ENCODE results near the gene CFHR4. TPM values are rescaled to one million over a fixed set of nuclear protein-coding genes. Genes with fewer than 3 reads are reported as not detected.
"Not testable (repeated sequence)": the region's sequence is repeated elsewhere in the genome, so short reads cannot be mapped to it uniquely, and the experiment has no call there.

Gene CFHR4
- total RNA-seq, 1 experiment from 2014 or later = not detected

DNA sequence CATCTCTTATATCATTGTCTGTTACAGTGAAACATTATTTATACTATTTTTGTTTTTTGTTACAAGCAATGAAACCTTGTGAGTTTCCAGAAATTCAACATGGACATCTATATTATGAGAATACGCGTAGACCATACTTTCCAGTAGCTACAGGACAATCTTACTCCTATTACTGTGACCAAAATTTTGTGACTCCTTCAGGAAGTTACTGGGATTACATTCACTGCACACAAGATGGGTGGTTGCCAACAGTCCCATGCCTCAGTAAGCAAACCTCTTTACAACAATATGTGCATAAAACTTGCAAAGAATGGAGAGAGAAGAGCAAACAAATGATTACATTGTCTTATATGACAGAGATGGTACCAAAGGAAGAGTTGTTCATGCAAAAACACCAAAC is 22.4 kb downstream of the CFHR4 start:
- H3K79me2 ChIP-seq (ENCODE audit: low read depth) = no peaks in the 10 kb centered on the region
- no peaks in the 10 kb centered on the region; the same call in 1 of the 2 replicates for H3K9me2 ChIP-seq (ENCODE audit: insufficient read depth)
- BruUV-seq (replicated peaks) = no TSS peak
- no peaks in the 10 kb centered on the region for H3F3A ChIP-seq (ENCODE audit: insufficient read depth, low read depth)
- no peaks in the 10 kb centered on the region for H4K20me1 ChIP-seq (ENCODE audit: insufficient read depth)
- H3K4me1 ChIP-seq (replicated peaks; ENCODE audit: insufficient read depth) = no peaks in the 10 kb centered on the region
- H3K27ac ChIP-seq = no peak overlapping the region
- H3K4me2 ChIP-seq = no peak overlapping the region
- no peaks in the 10 kb centered on the region for H3K9me3 ChIP-seq (ENCODE audit: insufficient read depth, low read depth)
- POLR2A ChIA-PET (ENCODE audit: unreplicated experiment) = interaction anchor here (0.6 to 0.7 kb wide), 2 partner anchors 117 to 137 kb away, joined by 3 read pairs; no protein-coding TSS in a partner anchor
- TF ChIP-seq EZH2 (IDR thresholded peaks at IDR 0.05; ENCODE audit: low read depth) = no peak
- TF ChIP-seq, protein P1, sequence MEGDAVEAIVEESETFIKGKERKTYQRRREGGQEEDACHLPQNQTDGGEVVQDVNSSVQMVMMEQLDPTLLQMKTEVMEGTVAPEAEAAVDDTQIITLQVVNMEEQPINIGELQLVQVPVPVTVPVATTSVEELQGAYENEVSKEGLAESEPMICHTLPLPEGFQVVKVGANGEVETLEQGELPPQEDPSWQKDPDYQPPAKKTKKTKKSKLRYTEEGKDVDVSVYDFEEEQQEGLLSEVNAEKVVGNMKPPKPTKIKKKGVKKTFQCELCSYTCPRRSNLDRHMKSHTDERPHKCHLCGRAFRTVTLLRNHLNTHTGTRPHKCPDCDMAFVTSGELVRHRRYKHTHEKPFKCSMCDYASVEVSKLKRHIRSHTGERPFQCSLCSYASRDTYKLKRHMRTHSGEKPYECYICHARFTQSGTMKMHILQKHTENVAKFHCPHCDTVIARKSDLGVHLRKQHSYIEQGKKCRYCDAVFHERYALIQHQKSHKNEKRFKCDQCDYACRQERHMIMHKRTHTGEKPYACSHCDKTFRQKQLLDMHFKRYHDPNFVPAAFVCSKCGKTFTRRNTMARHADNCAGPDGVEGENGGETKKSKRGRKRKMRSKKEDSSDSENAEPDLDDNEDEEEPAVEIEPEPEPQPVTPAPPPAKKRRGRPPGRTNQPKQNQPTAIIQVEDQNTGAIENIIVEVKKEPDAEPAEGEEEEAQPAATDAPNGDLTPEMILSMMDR (conservative IDR thresholded peaks at IDR 0.05) = no peak
- CTCF ChIA-PET = no interaction called here
- no peak overlapping the region for H3K4me3 ChIP-seq
- no peak overlapping the region; the same call in 1 of the 2 replicates for H2AFZ ChIP-seq
- no peak for DNase-seq
- H3K36me3 ChIP-seq (ENCODE audit: low read depth) = no peaks in the 10 kb centered on the region
- intact Hi-C loops (cut with micrococcal nuclease; ENCODE audit: unreplicated experiment) = no loop called here
- H3K27me3 ChIP-seq (ENCODE audit: insufficient read depth, low read depth) = no peaks in the 10 kb centered on the region

DNA sequence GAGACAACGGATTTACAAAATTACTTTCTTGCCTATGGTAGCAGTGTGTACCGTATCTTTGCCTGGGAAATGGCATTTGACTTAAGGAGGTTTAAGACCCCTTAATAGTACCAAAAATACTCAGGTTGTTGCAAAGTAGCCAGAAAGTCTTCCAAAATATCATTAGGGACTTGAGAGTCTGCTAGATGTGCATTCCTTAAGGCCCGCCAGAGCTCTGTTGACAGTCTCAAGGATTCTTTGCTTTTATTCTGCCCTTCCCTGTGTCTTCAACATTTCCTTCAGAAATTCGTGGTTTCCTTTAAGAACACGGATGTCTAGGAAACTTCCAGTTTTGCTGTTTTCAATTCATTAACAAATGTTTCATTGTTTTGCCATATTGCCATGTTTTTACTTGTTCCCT is 24.4 kb downstream of the CFHR4 start:
- H3K9me3 ChIP-seq (ENCODE audit: insufficient read depth, low read depth); H2AFZ ChIP-seq; H3K36me3 ChIP-seq (ENCODE audit: low read depth); H3K27me3 ChIP-seq (ENCODE audit: insufficient read depth, low read depth); DNase-seq; H3K79me2 ChIP-seq (ENCODE audit: low read depth); CTCF ChIA-PET; H3K27ac ChIP-seq; H3K4me3 ChIP-seq; H3K4me2 ChIP-seq; H3F3A ChIP-seq (ENCODE audit: insufficient read depth, low read depth); intact Hi-C loops (cut with micrococcal nuclease; ENCODE audit: unreplicated experiment); H3K4me1 ChIP-seq (replicated peaks; ENCODE audit: insufficient read depth); POLR2A ChIA-PET (ENCODE audit: unreplicated experiment); H4K20me1 ChIP-seq (ENCODE audit: insufficient read depth); BruUV-seq (replicated peaks); H3K9me2 ChIP-seq (ENCODE audit: insufficient read depth): not testable (repeated sequence)

DNA sequence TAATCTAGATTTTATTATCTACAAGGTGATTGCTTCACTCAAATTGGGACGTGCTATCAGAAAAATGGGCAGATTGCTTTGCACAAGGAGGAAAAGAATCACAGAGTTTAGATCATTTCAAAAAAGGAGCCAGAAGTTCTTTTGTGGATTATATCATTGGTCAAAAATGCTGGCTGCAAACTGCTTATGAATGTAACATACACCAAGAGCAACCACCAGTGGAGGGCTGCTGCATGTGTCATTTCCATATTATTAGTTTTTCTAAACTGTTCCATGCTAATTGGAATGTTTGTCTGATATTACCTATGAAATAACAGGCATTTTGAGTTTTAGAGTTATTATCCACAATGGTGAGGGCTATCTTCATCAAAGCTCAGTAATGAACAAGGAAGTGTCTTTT is 39.0 kb downstream of the CFHR4 start:
- POLR2A ChIA-PET (ENCODE audit: unreplicated experiment); H3K4me2 ChIP-seq; H3K27me3 ChIP-seq (ENCODE audit: insufficient read depth, low read depth); H2AFZ ChIP-seq; DNase-seq; H3K9me2 ChIP-seq (ENCODE audit: insufficient read depth); BruUV-seq (replicated peaks); H3K36me3 ChIP-seq (ENCODE audit: low read depth); CTCF ChIA-PET; H3K4me1 ChIP-seq (replicated peaks; ENCODE audit: insufficient read depth); H3K79me2 ChIP-seq (ENCODE audit: low read depth); H3K4me3 ChIP-seq; H3F3A ChIP-seq (ENCODE audit: insufficient read depth, low read depth); H4K20me1 ChIP-seq (ENCODE audit: insufficient read depth); H3K9me3 ChIP-seq (ENCODE audit: insufficient read depth, low read depth); H3K27ac ChIP-seq: not testable (repeated sequence)
- intact Hi-C loops (cut with micrococcal nuclease; ENCODE audit: unreplicated experiment) = loop anchor here (10.0 kb wide), 1 partner anchor 62 kb away; no protein-coding TSS in a partner anchor

DNA sequence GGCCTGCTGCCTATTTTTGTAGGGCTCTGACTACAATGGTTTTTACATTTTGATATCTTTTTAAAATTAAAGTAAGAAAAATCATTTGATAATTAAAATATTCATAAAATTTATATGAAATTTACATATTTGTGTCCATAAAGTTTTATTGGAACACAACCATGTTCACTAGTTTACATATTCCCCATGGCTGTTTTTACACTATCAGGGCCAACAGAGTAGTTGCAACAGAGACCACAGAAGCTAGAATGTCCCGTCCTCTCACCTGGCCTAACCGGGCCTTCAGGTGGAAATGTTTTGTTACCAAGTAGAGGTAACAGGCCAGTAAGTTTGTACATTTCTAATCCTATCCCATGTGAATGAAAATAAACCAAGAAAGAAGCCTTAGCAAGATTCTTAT is 45.0 kb downstream of the CFHR4 start:
- BruUV-seq (replicated peaks); H2AFZ ChIP-seq; H3K27ac ChIP-seq; intact Hi-C loops (cut with micrococcal nuclease; ENCODE audit: unreplicated experiment); H3K27me3 ChIP-seq (ENCODE audit: insufficient read depth, low read depth); H3K4me1 ChIP-seq (replicated peaks; ENCODE audit: insufficient read depth); H3K9me3 ChIP-seq (ENCODE audit: insufficient read depth, low read depth); H3K4me3 ChIP-seq; H3K9me2 ChIP-seq (ENCODE audit: insufficient read depth); CTCF ChIA-PET; POLR2A ChIA-PET (ENCODE audit: unreplicated experiment); H3F3A ChIP-seq (ENCODE audit: insufficient read depth, low read depth); H3K4me2 ChIP-seq; H4K20me1 ChIP-seq (ENCODE audit: insufficient read depth); H3K36me3 ChIP-seq (ENCODE audit: low read depth); H3K79me2 ChIP-seq (ENCODE audit: low read depth); DNase-seq: not testable (repeated sequence)
